HG03039 (cell line): ENCODE measurements around the gene RHOXF2.
"Not testable (repeated sequence)": the region's sequence is repeated elsewhere in the genome, so short reads cannot be mapped to it uniquely, and the experiment has no call there.

Experiments used
- ATAC-seq: cut with Tn5 transposase; IDR thresholded peaks from one replicate; pipeline ENCODE4 v1.9.1; 2021; ENCODE audit warnings: mild to moderate bottlenecking, moderate library complexity; ENCODE audit not compliant: unreplicated experiment

The RHOXF2 gene

DNA sequence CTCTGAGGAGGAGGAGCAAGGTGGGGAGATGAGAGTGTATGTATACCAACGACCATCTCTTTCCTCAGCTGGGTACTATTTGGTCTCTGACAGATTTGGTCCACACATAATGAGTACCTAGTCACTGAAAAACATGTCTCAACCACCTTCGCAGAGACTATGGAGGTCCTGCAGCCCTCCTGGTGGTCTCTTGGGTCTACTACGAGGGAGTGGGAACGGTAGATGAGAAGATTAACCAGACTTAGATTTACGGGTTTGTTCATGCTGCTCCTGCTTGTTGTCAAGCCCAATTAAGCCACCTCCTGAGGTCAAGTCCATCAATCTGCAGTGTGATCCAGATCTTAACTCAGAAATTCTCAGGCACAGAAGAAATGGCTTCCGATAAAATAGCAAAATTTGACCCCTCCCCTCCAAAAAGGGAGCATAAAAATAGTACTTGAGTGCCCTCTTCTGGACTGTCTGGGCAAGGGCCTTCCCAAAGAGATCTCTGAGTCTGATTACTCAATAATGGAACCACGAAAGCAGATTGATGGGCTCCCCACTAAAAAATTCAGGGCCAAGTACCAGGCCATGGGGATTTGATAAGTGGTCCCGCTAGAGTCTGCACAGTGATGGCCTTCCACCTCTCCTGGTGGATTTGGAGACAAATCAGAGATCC lies 38.3 kb downstream of the RHOXF2 start:
- not testable (repeated sequence) for ATAC-seq

DNA sequence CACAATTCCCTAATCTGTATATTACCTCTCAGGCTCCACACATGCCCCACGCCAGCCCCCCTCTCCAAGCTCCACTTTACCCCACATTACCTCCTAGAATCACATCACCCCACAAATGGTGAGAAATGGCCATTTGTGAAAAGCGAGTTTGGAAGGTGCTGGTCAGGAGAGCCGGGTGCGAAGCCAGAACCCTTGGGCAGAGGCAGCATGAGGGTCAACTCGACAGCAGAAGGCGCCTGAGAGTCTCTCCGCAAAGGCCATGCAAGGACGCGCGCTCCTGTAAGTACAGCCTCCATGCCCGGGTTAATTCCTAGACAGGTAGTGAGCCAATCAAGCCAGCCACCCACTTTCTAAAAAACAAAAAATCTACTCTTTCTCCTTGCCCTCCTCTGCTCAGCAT lies 42.4 kb downstream of the RHOXF2 start:
- ATAC-seq: no peak

DNA sequence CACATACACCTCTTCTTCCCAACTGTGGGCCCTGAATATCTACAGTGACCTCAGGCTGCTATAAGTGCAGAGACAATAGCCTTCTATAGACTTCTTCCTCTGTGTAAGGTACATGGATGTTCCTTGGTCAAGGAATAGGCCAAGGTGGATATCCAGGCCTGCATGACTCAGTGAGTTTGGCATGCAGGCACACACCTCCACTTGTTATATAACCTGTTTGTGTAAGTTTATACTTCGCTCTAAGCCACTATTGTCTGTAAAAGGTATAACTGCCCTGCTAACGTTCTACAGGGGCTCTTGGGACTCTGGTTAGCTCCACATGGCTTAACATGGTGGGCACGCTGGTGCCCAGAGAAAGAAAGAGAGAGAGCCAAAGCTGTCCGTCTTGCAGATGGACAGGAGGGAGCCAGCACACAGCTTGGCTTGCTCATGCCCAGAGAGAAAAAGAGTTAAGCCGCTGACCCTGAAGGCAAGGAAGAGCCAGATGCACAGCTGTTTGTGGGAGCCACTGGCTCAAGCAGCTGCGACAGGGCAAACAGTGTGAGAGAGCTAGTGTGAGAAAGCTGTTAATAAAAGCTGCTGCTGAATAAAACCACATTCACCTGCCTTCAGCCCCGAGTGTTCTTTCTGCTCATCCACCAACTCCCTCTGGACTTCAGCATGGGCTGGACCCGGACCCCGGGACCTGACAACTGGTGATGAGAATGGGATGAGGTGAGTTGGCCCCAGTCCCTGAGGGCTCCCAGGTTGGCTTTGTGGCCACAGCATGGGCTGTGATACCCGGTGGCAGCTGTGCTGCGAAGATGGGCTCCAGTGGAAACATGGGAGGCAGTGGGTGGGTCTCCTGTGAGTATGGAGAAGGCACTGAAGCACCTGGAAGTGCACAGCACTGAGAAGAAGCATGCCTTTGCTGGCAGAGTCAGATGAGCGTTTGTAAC lies 47.7 kb downstream of the RHOXF2 start:
- ATAC-seq: no peak

DNA sequence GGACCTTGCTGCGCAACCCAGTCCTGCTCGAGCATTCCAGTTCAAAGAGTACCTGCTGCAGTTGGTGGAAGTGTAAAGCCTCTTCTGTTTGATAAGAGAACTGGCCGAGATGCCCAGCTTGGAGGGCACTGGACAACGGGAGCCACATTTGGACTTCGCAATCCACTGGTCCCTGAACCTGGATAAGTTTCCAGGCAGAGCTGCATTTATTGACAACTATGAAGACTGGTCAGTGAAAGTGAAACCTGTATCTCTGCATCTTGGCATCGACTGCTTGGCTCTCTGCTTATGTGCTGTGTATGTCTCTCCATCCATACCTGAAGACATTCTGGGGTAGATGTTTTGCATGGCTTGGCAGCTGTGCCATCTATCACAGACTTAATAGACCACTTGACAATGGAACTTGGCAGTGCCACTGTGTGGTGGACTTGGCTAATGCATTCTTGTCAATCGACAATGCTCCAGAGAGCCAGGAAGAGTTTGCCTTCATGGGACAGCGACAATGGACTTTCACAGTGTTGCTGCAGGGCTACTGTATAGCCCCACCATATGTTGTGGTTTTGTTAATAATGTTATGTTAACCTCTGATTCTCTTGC lies 48.7 kb downstream of the RHOXF2 start:
- no peak for ATAC-seq

DNA sequence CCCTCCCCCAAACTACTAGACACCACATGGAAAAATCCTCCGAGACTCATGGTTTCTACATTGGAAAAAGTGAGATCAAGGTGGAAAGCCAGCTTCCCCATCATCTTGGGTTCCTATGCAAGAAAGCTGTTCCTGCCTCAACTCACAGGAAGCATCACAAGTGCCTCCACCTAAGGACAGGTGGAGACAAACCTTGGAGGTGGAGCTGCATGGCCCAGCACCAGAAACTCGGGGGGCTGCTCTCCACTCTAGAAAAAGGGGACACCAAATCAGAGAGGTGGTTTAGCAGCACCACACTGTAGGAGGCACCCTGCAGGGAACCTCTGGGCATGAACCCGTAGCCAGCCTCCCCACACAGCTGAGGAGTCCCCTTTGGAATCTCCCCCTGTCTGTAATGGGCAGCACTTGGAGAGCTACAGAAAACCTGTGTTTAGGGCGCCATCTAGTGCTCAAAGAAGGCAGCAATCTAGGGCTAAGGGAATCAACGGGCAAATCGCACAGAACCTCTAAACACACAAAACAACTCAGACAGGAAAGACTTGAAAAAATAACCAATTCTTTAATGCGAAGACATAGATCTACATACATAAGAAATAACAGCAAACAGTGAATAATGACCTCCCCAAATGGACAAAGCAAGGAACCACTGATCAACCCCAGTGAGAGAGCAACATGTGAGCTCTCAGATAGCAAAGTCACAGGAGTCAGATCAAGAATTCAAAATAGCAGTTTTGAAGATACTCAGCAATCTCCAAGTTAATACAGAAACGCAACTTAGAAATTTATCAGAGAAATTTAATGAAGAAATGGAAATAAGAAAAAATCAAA lies 55.2 kb downstream of the RHOXF2 start:
- no peak for ATAC-seq
